ELR (cell line): ENCODE results near the gene TUBG2.
A peak's percentile ranks its signal among the peaks of the same experiment; 100 is the strongest.

ENCODE experiments used
- DNase-seq: peaks from one replicate; pipeline ENCODE4 v3.0.0-alpha.2; 2015; ENCODE audit warnings: low read depth

Gene TUBG2

GRCh38 chr17:42697108-42697811, 38.2 kb downstream of the TUBG2 start:
- DNase-seq, result no peak

- peak; percentile 73 for DNase-seq
Observed at GRCh38 chr17:42698736-42699414, 39.8 kb downstream of the TUBG2 start.

GRCh38 chr17:42699415-42699740, 40.3 kb downstream of the TUBG2 start:
- no peak for DNase-seq

- DNase-seq, result no peak
Observed at GRCh38 chr17:42700586-42701289, 41.7 kb downstream of the TUBG2 start.

GRCh38 chr17:42702446-42702845, 43.4 kb downstream of the TUBG2 start:
- no peak for DNase-seq

GRCh38 chr17:42704490-42704836, 45.4 kb downstream of the TUBG2 start:
- DNase-seq, result no peak

GRCh38 chr17:42704837-42705494, 45.9 kb downstream of the TUBG2 start:
- no peak for DNase-seq

GRCh38 chr17:42706732-42707131, 47.6 kb downstream of the TUBG2 start:
- DNase-seq, result no peak

- DNase-seq, result no peak
Observed at GRCh38 chr17:42708588-42708987, 49.5 kb downstream of the TUBG2 start.

GRCh38 chr17:42709561-42709960, 50.5 kb downstream of the TUBG2 start:
- no peak for DNase-seq
